ENCODE data around the gene SLCO4A1. TPM values are rescaled to one million over a fixed set of nuclear protein-coding genes. Genes with fewer than 3 reads are reported as not detected.

The SLCO4A1 gene
- total and polyA plus RNA-seq, 9 donors, result 1.1 to 10.9 (median 3.7) TPM

- intact Hi-C loops (cut with DNase I), result no loop called here
- 45 to 77% (median 65%) methylated on average over 11 of the region's 11 CpGs for whole genome bisulfite sequencing, 3 donors
- H3K27ac ChIP-seq, result no peak overlapping the region
- H3K4me3 ChIP-seq, result no peak overlapping the region
- TF ChIP-seq CTCF (IDR thresholded peaks at IDR 0.05) (no peak), EP300 (IDR thresholded peaks at IDR 0.05) (no peak), POLR2A (IDR thresholded peaks at IDR 0.05) (no peak)
- no peaks in the 10 kb centered on the region for H3K9me3 ChIP-seq
- DNase-seq, result no peak
- no peaks in the 10 kb centered on the region for H3K4me1 ChIP-seq (ENCODE audit: insufficient read depth)
- H3K27me3 ChIP-seq, result no peaks in the 10 kb centered on the region
- no peaks in the 10 kb centered on the region for H3K36me3 ChIP-seq
These were observed 59.7 kb downstream of the SLCO4A1 start for GRCh38 chr20:62702013-62702300.

GRCh38 chr20:62702895-62703852 lies 60.9 kb downstream of the SLCO4A1 start:
- TF ChIP-seq EP300 (IDR thresholded peaks at IDR 0.05) (no peak), POLR2A (IDR thresholded peaks at IDR 0.05) (no peak), CTCF (IDR thresholded peaks at IDR 0.05) (no peak)
- intact Hi-C loops (cut with DNase I), result no loop called here
- DNase-seq, result no peak
- no peaks in the 10 kb centered on the region for H3K27me3 ChIP-seq
- WGBS, 3 donors, result 85 to 90% (median 86%) methylated on average over 25 of the region's 25 CpGs
- no peak overlapping the region for H3K4me3 ChIP-seq
- no peaks in the 10 kb centered on the region for H3K36me3 ChIP-seq
- no peaks in the 10 kb centered on the region for H3K4me1 ChIP-seq (ENCODE audit: insufficient read depth)
- no peaks in the 10 kb centered on the region for H3K9me3 ChIP-seq
- H3K27ac ChIP-seq, result no peak overlapping the region

- DNase-seq, result no peak
- H3K9me3 ChIP-seq, result no peaks in the 10 kb centered on the region
- H3K4me1 ChIP-seq (ENCODE audit: insufficient read depth), result no peaks in the 10 kb centered on the region
- no peak for TF ChIP-seq CTCF (IDR thresholded peaks at IDR 0.05)
- no peak for TF ChIP-seq POLR2A (IDR thresholded peaks at IDR 0.05)
- no peak for TF ChIP-seq EP300 (IDR thresholded peaks at IDR 0.05)
- no peaks in the 10 kb centered on the region for H3K27me3 ChIP-seq
- no peak overlapping the region for H3K4me3 ChIP-seq
- WGBS, 3 donors, result 74 to 78% (median 75%) methylated on average over 5 of the region's 5 CpGs
- intact Hi-C loops (cut with DNase I), result no loop called here
- H3K27ac ChIP-seq, result no peak overlapping the region
- no peaks in the 10 kb centered on the region for H3K36me3 ChIP-seq
These were observed 61.5 kb downstream of the SLCO4A1 start for GRCh38 chr20:62703853-62704228.

- no peaks in the 10 kb centered on the region for H3K36me3 ChIP-seq
- H3K4me1 ChIP-seq (ENCODE audit: insufficient read depth), result no peaks in the 10 kb centered on the region
- H3K4me3 ChIP-seq, result no peak overlapping the region
- WGBS, 3 donors, result 1 to 5% (median 3%) methylated on average over 21 of the region's 21 CpGs
- intact Hi-C loops (cut with DNase I), result no loop called here
- H3K27ac ChIP-seq, result no peak overlapping the region
- H3K9me3 ChIP-seq, result no peaks in the 10 kb centered on the region
- DNase-seq, result peak; percentile 77 to 85 (median 79)
- TF ChIP-seq POLR2A (IDR thresholded peaks at IDR 0.05) (no peak), EP300 (IDR thresholded peaks at IDR 0.05) (no peak), CTCF (IDR thresholded peaks at IDR 0.05) (no peak)
- peaks cover 4% of the 10 kb centered on the region for H3K27me3 ChIP-seq
These were observed 62.1 kb downstream of the SLCO4A1 start for GRCh38 chr20:62704341-62704948.

Measured in ovary (tissue), 9 donors.